HepG2 (cell line): Measurements from ENCODE around the gene ZNF628. TPM values are rescaled to one million over a fixed set of nuclear protein-coding genes. Genes with fewer than 3 reads are reported as not detected.

Experiments used
- ATAC-seq: fragments of 200-7000 bp; cut with Tn5 transposase; 3 replicates; pipeline ENCODE4 v1.9.1; 2020; ENCODE audit warnings: mild to moderate bottlenecking, moderate library complexity
- BruUV-seq: library from RNA; stranded (reverse); fragments of 400-500 nt; replicated peaks from 2 replicates; lab custom pipeline; 2021; lab: Mats Ljungman, UMichigan
- CTCF ChIA-PET: fragments of 300-600 bp; formaldehyde crosslinking; extraction: SDS; loops from one replicate; lab custom pipeline; 2021; ENCODE audit warnings: low total read pairs, inconsistent platforms, low intra/inter-chr PET ratio; lab: Yijun Ruan, JAX
- POLR2A ChIA-PET: fragments of 350-600 bp; sonication (Branson Sonifier 250); formaldehyde crosslinking; loops from one replicate; lab custom pipeline; 2020; ENCODE audit warnings: antibody characterized with exemption, inconsistent platforms; lab: Yijun Ruan, JAX
- DNase-seq: peaks from one replicate; pipeline ENCODE4 v3.0.0-alpha.2; 2015; ENCODE audit warnings: low spot score
- FAIRE-seq: peaks from 3 replicates; lab custom pipeline; 2011; peaks lifted over from hg19 to GRCh38; lab: Jason Lieb, UNC
- H2AFZ ChIP-seq: one replicate; pipeline ENCODE4 v1.6.1; 2011; ENCODE audit warnings: low read length, inconsistent platforms
- H3K27ac ChIP-seq: fragments of 300-600 bp; 3 replicates; pipeline ENCODE4 v1.8.0; 2011; ENCODE audit warnings: mixed run types, mild to moderate bottlenecking, mixed read lengths, low read length, inconsistent platforms; ENCODE audit not compliant: insufficient read depth; ENCODE audit errors: extremely low read length
- H3K27me3 ChIP-seq, 2 experiments: fragments of 200-600 bp in 1 of 2; 2 replicates in 1 of 2; 3 replicates in 1 of 2; pipeline versions ENCODE4 v1.6.0 to v1.8.0; 2011; ENCODE audit warnings: low read length in 2 of 2, mild to moderate bottlenecking in 2 of 2, moderate library complexity in 2 of 2, inconsistent platforms in 1 of 2; ENCODE audit not compliant: insufficient read depth in 2 of 2, control insufficient read depth in 1 of 2
- H3K36me3 ChIP-seq, 2 experiments: fragments of 200-600 bp in 1 of 2; replicated peaks in 1 of 2; 2 replicates in 1 of 2; 3 replicates in 1 of 2; pipeline versions ENCODE4 v1.5.1 to v1.8.0; 2011; ENCODE audit warnings: low read length in 2 of 2, inconsistent platforms in 1 of 2; ENCODE audit not compliant: insufficient read depth in 2 of 2, control insufficient read depth in 1 of 2
- H3K4me1 ChIP-seq: 2 replicates; pipeline ENCODE4 v1.5.1; 2012; ENCODE audit warnings: low read length, inconsistent platforms; ENCODE audit not compliant: insufficient read depth
- H3K4me2 ChIP-seq: 2 replicates; pipeline ENCODE4 v1.6.0; 2011; ENCODE audit warnings: low read depth, low read length, inconsistent platforms
- H3K4me3 ChIP-seq, 3 experiments: fragments of 200-600 bp in 1 of 3; sonication (generic), shearing (Covaris generic) in 1 of 3; replicated peaks in 1 of 3; 2 replicates each; pipeline ENCODE4 v1.5.1; 2011 to 2016; ENCODE audit warnings: low read length in 3 of 3, inconsistent platforms in 2 of 3, low read depth in 2 of 3, mild to moderate bottlenecking in 2 of 3, control low read depth in 1 of 3, mixed read lengths in 1 of 3; ENCODE audit not compliant: insufficient read depth in 1 of 3
- H3K79me2 ChIP-seq: one replicate; pipeline ENCODE4 v1.6.1; 2011; ENCODE audit warnings: low read length, inconsistent platforms; ENCODE audit not compliant: insufficient read depth
- H3K9ac ChIP-seq: 2 replicates; pipeline ENCODE4 v1.6.0; 2011; ENCODE audit warnings: mild to moderate bottlenecking, low read depth, low read length, inconsistent platforms; ENCODE audit not compliant: insufficient read depth
- H3K9me3 ChIP-seq: 2 replicates; pipeline ENCODE4 v1.5.1; 2012; ENCODE audit warnings: mild to moderate bottlenecking, low read length
- H4K20me1 ChIP-seq: 2 replicates; pipeline ENCODE4 v1.6.0; 2011; ENCODE audit warnings: inconsistent platforms, mild to moderate bottlenecking, low read length, moderate library complexity; ENCODE audit not compliant: insufficient read depth
- CREB1 ChIP-seq, 2 experiments: fragments of 450-650 bp in 1 of 2; IDR thresholded peaks; 2 replicates each; pipeline ENCODE4 v1.6.1; 2016 to 2017; ENCODE audit warnings: control low read depth in 1 of 2, mild to moderate bottlenecking in 1 of 2, missing compliant biosample characterization in 1 of 2, missing genetic modification characterization in 1 of 2
- FOXA1 ChIP-seq, 2 experiments: fragments of 450-650 bp in 1 of 2; sonication (generic) in 1 of 2; formaldehyde crosslinking in 1 of 2; IDR thresholded peaks; 2 replicates each; pipeline versions ENCODE4 v1.4.0 to v1.6.1; 2016 to 2020; ENCODE audit warnings: missing genetic modification reagents in 1 of 2
- FOXA3 ChIP-seq: IDR thresholded peaks from 2 replicates; pipeline ENCODE4 v1.6.1; 2016; ENCODE audit warnings: missing genetic modification reagents, missing compliant biosample characterization
- FOXJ3 ChIP-seq: sonication (generic); formaldehyde crosslinking; IDR thresholded peaks from 2 replicates; pipeline ENCODE4 v1.4.0; 2020; ENCODE audit warnings: missing genetic modification reagents, mild to moderate bottlenecking, borderline replicate concordance
- FOXP1 ChIP-seq, 2 experiments: fragments of 450-650 bp in 1 of 2; IDR thresholded peaks; 2 replicates each; pipeline ENCODE4 v1.6.1; 2017 to 2018; ENCODE audit warnings: antibody characterized with exemption in 1 of 2
- GATAD2A ChIP-seq: IDR thresholded peaks from 2 replicates; pipeline ENCODE4 v1.6.1; 2016
- IRF2 ChIP-seq: IDR thresholded peaks from 2 replicates; pipeline ENCODE4 v1.6.1; 2018; ENCODE audit warnings: missing genetic modification reagents, missing compliant biosample characterization
- POLR2A ChIP-seq, 2 experiments: IDR thresholded peaks; 2 replicates each; pipeline ENCODE4 v1.6.1; 2011; ENCODE audit warnings: low read depth in 2 of 2, low read length in 2 of 2, mild to moderate bottlenecking in 1 of 2, moderate library complexity in 1 of 2; ENCODE audit not compliant: insufficient read depth in 1 of 2
- RXRA ChIP-seq: sonication (generic); formaldehyde crosslinking; IDR thresholded peaks from 2 replicates; pipeline ENCODE4 v1.5.1; 2020; ENCODE audit warnings: missing genetic modification reagents
- SALL1 ChIP-seq: sonication (generic); formaldehyde crosslinking; IDR thresholded peaks from 2 replicates; pipeline ENCODE4 v1.8.0; 2022; ENCODE audit warnings: mild to moderate bottlenecking, missing genetic modification reagents
- TCF12 ChIP-seq, 2 experiments: fragments of 450-650 bp in 1 of 2; sonication (generic) in 1 of 2; formaldehyde crosslinking in 1 of 2; IDR thresholded peaks; 2 replicates each; pipeline versions ENCODE4 v1.6.1 to v1.8.0; 2017 to 2022; ENCODE audit warnings: antibody characterized with exemption in 1 of 2, mild to moderate bottlenecking in 1 of 2, missing genetic modification reagents in 1 of 2, moderate library complexity in 1 of 2
- THAP11 ChIP-seq: IDR thresholded peaks from 2 replicates; pipeline ENCODE4 v1.6.1; 2016; ENCODE audit warnings: missing biosample characterization, missing genetic modification reagents
- ZNF687 ChIP-seq: sonication (generic); formaldehyde crosslinking; IDR thresholded peaks from 2 replicates; pipeline ENCODE4 v1.5.1; 2020; ENCODE audit warnings: mild to moderate bottlenecking, missing genetic modification reagents, moderate library complexity
- WGBS: methylation state at CpG from one replicate; pipeline ENCODE4 v1.1.6; 2017; ENCODE audit warnings: low lambda C conversion rate; 5-methylcytosine and 5-hydroxymethylcytosine counted together
- in situ Hi-C: cut with HindIII; loops from 2 replicates; pipeline ENCODE4 v1.10.0; 2017; ENCODE audit warnings: low pct_unique_long_range_greater_than_20kb; ENCODE audit not compliant: extremely low pct_ligation_motif_present
- intact Hi-C: fragments of 100-400 bp; cut with micrococcal nuclease; formaldehyde crosslinking; loops from one replicate; pipeline ENCODE4 v1.10.0; 2022; ENCODE audit not compliant: unreplicated experiment
- polyA plus RNA-seq, 8 experiments: library from polyadenylated mRNA; depleted of rRNA in 3 of 8; stranded (reverse) in 7 of 8; unstranded in 1 of 8; fragments of >200 nt; fragmentation: Illumina TruSeq in 4 of 8; extraction: Trizol in 4 of 8; gene quantifications; 2 replicates each; pipeline versions ENCODE4 v1.2.1 to v1.2.3, GENCODE V29; 2011 to 2016; ENCODE audit warnings: low read depth in 4 of 8, missing spikeins in 1 of 8, mixed read lengths in 1 of 8; ENCODE audit not compliant: insufficient read depth in 1 of 8
- total RNA-seq, 5 experiments: library from RNA; depleted of rRNA; stranded (reverse); fragments of >200 nt; fragmentation: Illumina TruSeq; extraction: Trizol; gene quantifications; 2 replicates each; pipeline ENCODE4 v1.2.3, GENCODE V29; 2016; ENCODE audit warnings: low read depth in 1 of 5
- TF ChIP-seq, protein P1 (sequence below): sonication (generic); formaldehyde crosslinking; IDR thresholded peaks from 2 replicates; pipeline ENCODE4 v1.5.0; 2020; ENCODE audit warnings: mild to moderate bottlenecking, low read depth, missing genetic modification reagents, borderline replicate concordance

ZNF628 gene
- total and polyA plus RNA-seq, 2 of the 13 experiments (the other 11 are each of a cell fraction or from before 2014, with no cell fraction given): 0.54 to 1.2 TPM

- no peak overlapping the region for H3K27ac ChIP-seq
- H3K4me1 ChIP-seq: peaks cover 33% of the 10 kb centered on the region
- H2AFZ ChIP-seq: no peak overlapping the region
- peak overlapping the region; percentile 34 for H3K4me2 ChIP-seq
- intact Hi-C loops: no loop called here
- H3K36me3 ChIP-seq: no peaks in the 10 kb centered on the region
- no peaks in the 10 kb centered on the region for H3K79me2 ChIP-seq
- 0 out of 5 replicates have a peak, but pooled peaks cover 0 to 2% of the 10 kb centered on the region in 2 experiments for H3K27me3 ChIP-seq
- ChIA-PET POLR2A (interaction anchor here (1.1 to 1.2 kb wide), 3 partner anchors 19 to 98 kb away, joined by 3 to 4 read pairs (median 4); partner anchors contain the start of genes FIZ1, SBK3 and ZNF784), CTCF (no interaction called here)
- FAIRE-seq (peak; percentile 4), ATAC-seq (peak; percentile 59), DNase-seq (peak; percentile 31)
- 21% methylated on average over 23 of the region's 35 CpGs for WGBS
- no peaks in the 10 kb centered on the region for H4K20me1 ChIP-seq
- no peaks in the 10 kb centered on the region for H3K9me3 ChIP-seq
- in situ Hi-C loops: no loop called here
- BruUV-seq: no TSS peak
- no peak overlapping the region for H3K4me3 ChIP-seq
- no peak overlapping the region for H3K9ac ChIP-seq
- TF ChIP-seq CREB1 (IDR thresholded peaks at IDR 0.05) (peak; percentile 25; the same call in 1 of the 2 replicates), CREB1 (CRISPR knock-in tag; IDR thresholded peaks at IDR 0.05) (no peak), FOXP1 (IDR thresholded peaks at IDR 0.05) (no peak), FOXP1 (CRISPR knock-in tag; IDR thresholded peaks at IDR 0.05) (0 out of 2 replicates have a peak, but pooled peaks have one; percentile 21), TCF12 (IDR thresholded peaks at IDR 0.05) (no peak), TCF12 (CRISPR knock-in tag; IDR thresholded peaks at IDR 0.05) (no peak), FOXJ3 (CRISPR knock-in tag) (no peak), FOXA3 (peak; percentile 36; the same call in 1 of the 2 replicates), GATAD2A (CRISPR knock-in tag) (no peak), IRF2 (CRISPR knock-in tag) (0 out of 2 replicates have a peak, but pooled peaks have one; percentile 24), RXRA (CRISPR knock-in tag) (0 out of 2 replicates have a peak, but pooled peaks have one; percentile 28), SALL1 (CRISPR knock-in tag) (peak; percentile 54), THAP11 (CRISPR knock-in tag) (0 out of 2 replicates have a peak, but pooled peaks have one; percentile 37), FOXA1 (IDR thresholded peaks at IDR 0.05) (no peak), FOXA1 (CRISPR knock-in tag; IDR thresholded peaks at IDR 0.05) (0 out of 2 replicates have a peak, but pooled peaks have one; percentile 16), ZNF687 (CRISPR knock-in tag) (peak; percentile 86), POLR2A (IDR thresholded peaks at IDR 0.05; ENCODE audit: insufficient read depth in 1 of 2, low read depth in 2 of 2, low read length in 2 of 2) (no peak)
- TF ChIP-seq, protein P1, sequence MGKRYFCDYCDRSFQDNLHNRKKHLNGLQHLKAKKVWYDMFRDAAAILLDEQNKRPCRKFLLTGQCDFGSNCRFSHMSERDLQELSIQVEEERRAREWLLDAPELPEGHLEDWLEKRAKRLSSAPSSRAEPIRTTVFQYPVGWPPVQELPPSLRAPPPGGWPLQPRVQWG (CRISPR knock-in tag): no peak
These were observed 50.1 kb downstream of the ZNF628 start for GRCh38 chr19:55526216-55527196.
